SK-N-SH (cell line): ENCODE results near the gene UNC13B. TPM values are rescaled to one million over a fixed set of nuclear protein-coding genes. Genes with fewer than 3 reads are reported as not detected.

Experiments used
- CTCF ChIA-PET: fragments of 300-600, 350-600 bp; formaldehyde crosslinking; extraction: SDS; loops from one replicate; lab custom pipeline; 2021; lab: Yijun Ruan, JAX
- POLR2A ChIA-PET: fragments of 350-600 bp; sonication (Branson Sonifier 250); formaldehyde crosslinking; extraction: SDS; loops from one replicate; lab custom pipeline; 2020; ENCODE audit warnings: antibody characterized with exemption, inconsistent platforms; lab: Yijun Ruan, JAX
- DNase-seq: peaks from one replicate; pipeline ENCODE4 v3.0.0; 2012
- H2AFZ ChIP-seq: fragments of 200-600 bp; sonication (generic); 2 replicates; pipeline ENCODE4 v1.8.1; 2016; ENCODE audit warnings: antibody characterized with exemption, mild to moderate bottlenecking, low read depth
- H3F3A ChIP-seq: fragments of 200-600 bp; sonication (generic); replicated peaks from 2 replicates; pipeline ENCODE3; 2016; ENCODE audit warnings: antibody characterized with exemption, mild to moderate bottlenecking; ENCODE audit not compliant: insufficient read depth
- H3K27ac ChIP-seq, 2 experiments: fragments of 200-500 bp in 1 of 2; fragments of 200-600 bp in 1 of 2; sonication (Bioruptor generic) in 1 of 2; sonication (generic), shearing (Covaris generic) in 1 of 2; 2 replicates each; pipeline versions ENCODE4 v1.5.1 to v1.6.1; 2014 to 2016; ENCODE audit warnings: low read depth in 2 of 2, inconsistent platforms in 1 of 2, low read length in 1 of 2, mild to moderate bottlenecking in 1 of 2, mixed read lengths in 1 of 2
- H3K27me3 ChIP-seq: fragments of 200-600 bp; sonication (generic), shearing (Covaris generic); 2 replicates; pipeline ENCODE4 v1.6.1; 2016; ENCODE audit warnings: mixed run types; ENCODE audit not compliant: insufficient read depth
- H3K36me3 ChIP-seq, 2 experiments: fragments of 200-500 bp in 1 of 2; fragments of 200-600 bp in 1 of 2; sonication (Bioruptor generic) in 1 of 2; sonication (generic) in 1 of 2; replicated peaks in 1 of 2; 2 replicates each; pipeline versions ENCODE3 to v1.5.1; 2014 to 2016; ENCODE audit warnings: low read length in 1 of 2, mild to moderate bottlenecking in 1 of 2; ENCODE audit not compliant: insufficient read depth in 2 of 2, control insufficient read depth in 1 of 2
- H3K4me1 ChIP-seq, 2 experiments: fragments of 200-500 bp in 1 of 2; fragments of 200-600 bp in 1 of 2; sonication (Bioruptor generic) in 1 of 2; sonication (generic), shearing (Covaris generic) in 1 of 2; 2 replicates each; pipeline versions ENCODE4 v1.5.1 to v1.6.1; 2014 to 2016; ENCODE audit warnings: low read depth in 1 of 2, low read length in 1 of 2, mixed run types in 1 of 2; ENCODE audit not compliant: insufficient read depth in 2 of 2, control insufficient read depth in 1 of 2
- H3K4me2 ChIP-seq: fragments of 200-600 bp; sonication (generic), shearing (Covaris generic); 2 replicates; pipeline ENCODE4 v1.6.1; 2017; ENCODE audit warnings: mixed run types
- H3K4me3 ChIP-seq, 2 experiments: fragments of 200-500 bp in 1 of 2; fragments of 200-600 bp in 1 of 2; sonication (Bioruptor generic) in 1 of 2; sonication (generic), shearing (Covaris generic) in 1 of 2; 2 replicates each; pipeline versions ENCODE4 v1.5.1 to v1.8.1; 2014 to 2016; ENCODE audit warnings: low read depth in 2 of 2, inconsistent platforms in 1 of 2, low read length in 1 of 2, mild to moderate bottlenecking in 1 of 2, mixed read lengths in 1 of 2, moderate library complexity in 1 of 2
- H3K79me2 ChIP-seq: fragments of 200-600 bp; sonication (generic); 2 replicates; pipeline ENCODE4 v1.8.1; 2017; ENCODE audit warnings: mild to moderate bottlenecking; ENCODE audit not compliant: insufficient read depth
- H3K9ac ChIP-seq: fragments of 200-600 bp; sonication (generic); 2 replicates; pipeline ENCODE4 v1.6.1; 2017; ENCODE audit warnings: mixed run types
- H3K9me2 ChIP-seq: fragments of 200-600 bp; sonication (generic); 2 replicates; pipeline ENCODE4 v1.6.1; 2017; ENCODE audit warnings: mixed run types
- H3K9me3 ChIP-seq: fragments of 200-600 bp; sonication (generic); 2 replicates; pipeline ENCODE4 v1.6.1; 2017; ENCODE audit warnings: mixed run types, mild to moderate bottlenecking, moderate library complexity
- H4K20me1 ChIP-seq: fragments of 200-600 bp; sonication (generic); 2 replicates; pipeline ENCODE4 v1.6.1; 2017; ENCODE audit warnings: mild to moderate bottlenecking, mixed run types; ENCODE audit not compliant: insufficient read depth
- CHD2 ChIP-seq: fragments of 150-350 bp; IDR thresholded peaks from 2 replicates; pipeline ENCODE4 v1.6.1; 2018; ENCODE audit warnings: low read length; ENCODE audit not compliant: partially characterized antibody
- EP300 ChIP-seq, 2 experiments: IDR thresholded peaks; 2 replicates each; pipeline versions ENCODE4 v1.4.0 to v1.6.1; 2012; ENCODE audit warnings: borderline replicate concordance in 1 of 2, low read depth in 1 of 2, low read length in 1 of 2
- FOXM1 ChIP-seq: IDR thresholded peaks from 2 replicates; pipeline ENCODE4 v1.4.0; 2012; ENCODE audit warnings: low read depth, mild to moderate bottlenecking
- GATA2 ChIP-seq: sonication (generic); formaldehyde crosslinking; IDR thresholded peaks from 2 replicates; pipeline ENCODE4 v1.5.0; 2020; ENCODE audit warnings: mild to moderate bottlenecking, missing genetic modification reagents
- MEF2A ChIP-seq: IDR thresholded peaks from 2 replicates; pipeline ENCODE4 v1.4.0; 2012; ENCODE audit warnings: low read depth, borderline replicate concordance
- PBX3 ChIP-seq: IDR thresholded peaks from 2 replicates; pipeline ENCODE4; 2012
- POLR2AphosphoS5 ChIP-seq: IDR thresholded peaks from 2 replicates; pipeline ENCODE4 v1.6.1; 2012; ENCODE audit warnings: low read depth, low read length
- RCOR1 ChIP-seq: fragments of 150-350 bp; IDR thresholded peaks from 2 replicates; pipeline ENCODE4 v1.6.1; 2017; ENCODE audit warnings: antibody characterized with exemption, low read length
- RFX5 ChIP-seq: IDR thresholded peaks from 2 replicates; pipeline ENCODE4 v1.6.1; 2012; ENCODE audit warnings: mild to moderate bottlenecking, improper control_type of control experiment, low read length
- SMC3 ChIP-seq: IDR thresholded peaks from 2 replicates; pipeline ENCODE4 v1.6.1; 2012; ENCODE audit warnings: low read depth, low read length, improper control_type of control experiment
- TAF1 ChIP-seq: IDR thresholded peaks from 2 replicates; pipeline ENCODE4 v1.6.1; 2012; ENCODE audit warnings: low read depth, mild to moderate bottlenecking, low read length, moderate library complexity, borderline replicate concordance
- USF2 ChIP-seq: fragments of 150-350 bp; IDR thresholded peaks from 2 replicates; pipeline ENCODE4 v1.6.1; 2017; ENCODE audit warnings: antibody characterized with exemption, low read length, low read depth, borderline replicate concordance
- YY1 ChIP-seq: IDR thresholded peaks from 2 replicates; pipeline ENCODE4 v1.4.0; 2012; ENCODE audit warnings: low read depth, mild to moderate bottlenecking
- WGBS: methylation state at CpG from one replicate; pipeline ENCODE4 v1.1.6; 2017; ENCODE audit warnings: low lambda C conversion rate; 5-methylcytosine and 5-hydroxymethylcytosine counted together
- polyA plus RNA-seq, 3 experiments: library from polyadenylated mRNA; depleted of rRNA; stranded (reverse); fragments of >200 nt; gene quantifications; 2 replicates each; pipeline ENCODE4 v1.2.3, GENCODE V29; 2012
- TF ChIP-seq, protein P1 (sequence below): IDR thresholded peaks from 2 replicates; pipeline ENCODE4 v1.4.0; 2012; ENCODE audit warnings: low read depth, borderline replicate concordance

UNC13B gene
- polyA plus RNA-seq, 1 of the 3 experiments (the other 2 are of a cell fraction): 8.1 TPM

DNA sequence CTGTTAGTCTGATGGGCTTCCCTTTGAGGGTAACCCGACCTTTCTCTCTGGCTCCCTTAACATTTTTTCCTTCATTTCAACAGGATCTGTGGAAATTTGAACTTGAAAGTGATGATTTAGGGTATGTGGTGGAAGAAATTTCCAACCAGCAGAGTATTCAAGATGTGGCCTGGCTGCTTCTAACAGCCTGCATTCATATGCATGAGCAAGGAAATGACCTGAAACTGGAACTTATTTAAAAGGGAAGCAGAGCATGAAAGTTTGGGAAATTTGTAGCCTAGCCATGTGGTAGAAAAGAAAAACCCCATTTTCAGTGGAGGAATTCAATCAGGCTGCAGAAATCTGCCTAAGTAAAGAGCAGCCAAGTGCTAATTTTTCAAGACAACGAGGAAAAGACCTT is 41.7 kb downstream of the UNC13B start (continued):
- no peak for TF ChIP-seq PBX3
- TF ChIP-seq, all 33 proteins: peak for 0

- H3K27me3 ChIP-seq: no peaks in the 10 kb centered on the region
- 14% methylated on average over 1 of the region's 1 CpG for WGBS
- no peak for TF ChIP-seq FOXM1
- TF ChIP-seq TAF1: no peak
- no peak for TF ChIP-seq MEF2A
- no peak for TF ChIP-seq RCOR1
- no peak overlapping the region for H3K27ac ChIP-seq
- H3K4me3 ChIP-seq: no peak overlapping the region
- H3F3A ChIP-seq: no peaks in the 10 kb centered on the region
- ChIA-PET POLR2A (no interaction called here), CTCF (no interaction called here)
- DNase-seq: no peak
- H3K79me2 ChIP-seq: no peaks in the 10 kb centered on the region
- H3K36me3 ChIP-seq: no peaks in the 10 kb centered on the region
- H3K4me1 ChIP-seq: no peaks in the 10 kb centered on the region
- H2AFZ ChIP-seq: no peak overlapping the region
- no peaks in the 10 kb centered on the region for H4K20me1 ChIP-seq
- no peak overlapping the region for H3K9ac ChIP-seq
- H3K9me3 ChIP-seq: no peaks in the 10 kb centered on the region
- H3K4me2 ChIP-seq: no peak overlapping the region
- no peaks in the 10 kb centered on the region for H3K9me2 ChIP-seq
Observed at GRCh38 chr9:35205340-35205739, 43.5 kb downstream of the UNC13B start.

- CTCF ChIA-PET: interaction anchor here (1.8 kb wide), 1 partner anchor 95 kb away, joined by 4 read pairs; no protein-coding TSS in a partner anchor
- Histone ChIP-seq H3F3A (no peaks in the 10 kb centered on the region), H3K9ac (no peak overlapping the region), H3K4me2 (no peak overlapping the region), H3K27ac (no peak overlapping the region), H3K4me3 (no peak overlapping the region), H4K20me1 (no peaks in the 10 kb centered on the region), H3K4me1 (no peaks in the 10 kb centered on the region), H3K9me2 (0 out of 2 replicates have a peak, but pooled peaks cover 4% of the 10 kb centered on the region), H3K9me3 (no peaks in the 10 kb centered on the region), H3K27me3 (no peaks in the 10 kb centered on the region), H3K79me2 (no peaks in the 10 kb centered on the region; the same call in 1 of the 2 replicates), H3K36me3 (no peaks in the 10 kb centered on the region), H2AFZ (no peak overlapping the region)
- TF ChIP-seq MEF2A (no peak), YY1 (no peak), RFX5 (no peak)
- POLR2A ChIA-PET: no interaction called here
- 84% methylated on average over 4 of the region's 4 CpGs for WGBS
- DNase-seq: no peak
Observed at GRCh38 chr9:35211854-35212253, 50.0 kb downstream of the UNC13B start.

GRCh38 chr9:35220659-35221338 is 59.0 kb downstream of the UNC13B start:
- H4K20me1 ChIP-seq: no peaks in the 10 kb centered on the region
- WGBS: 80% methylated on average over 6 of the region's 6 CpGs
- no peaks in the 10 kb centered on the region for H3K79me2 ChIP-seq
- DNase-seq: no peak
- H3K9me3 ChIP-seq: no peaks in the 10 kb centered on the region
- no peaks in the 10 kb centered on the region for H3K9me2 ChIP-seq
- H3K4me2 ChIP-seq: no peak overlapping the region
- H3K27ac ChIP-seq: no peak overlapping the region
- CTCF ChIA-PET: no interaction called here
- H3K9ac ChIP-seq: no peak overlapping the region
- H3K4me1 ChIP-seq: no peaks in the 10 kb centered on the region
- no peaks in the 10 kb centered on the region for H3K27me3 ChIP-seq
- no peak overlapping the region for H2AFZ ChIP-seq
- no peaks in the 10 kb centered on the region for H3F3A ChIP-seq
- no peaks in the 10 kb centered on the region for H3K36me3 ChIP-seq
- H3K4me3 ChIP-seq: no peak overlapping the region
- POLR2A ChIA-PET: no interaction called here
- TF ChIP-seq PBX3 (no peak), POLR2AphosphoS5 (no peak), USF2 (no peak), CHD2 (no peak), GATA2 (CRISPR knock-in tag) (no peak), RFX5 (no peak), EP300 (IDR thresholded peaks at IDR 0.05; ENCODE audit: borderline replicate concordance in 1 of 2, low read depth in 1 of 2, low read length in 1 of 2) (no peak), FOXM1 (no peak), SMC3 (no peak)
- TF ChIP-seq, protein P1, sequence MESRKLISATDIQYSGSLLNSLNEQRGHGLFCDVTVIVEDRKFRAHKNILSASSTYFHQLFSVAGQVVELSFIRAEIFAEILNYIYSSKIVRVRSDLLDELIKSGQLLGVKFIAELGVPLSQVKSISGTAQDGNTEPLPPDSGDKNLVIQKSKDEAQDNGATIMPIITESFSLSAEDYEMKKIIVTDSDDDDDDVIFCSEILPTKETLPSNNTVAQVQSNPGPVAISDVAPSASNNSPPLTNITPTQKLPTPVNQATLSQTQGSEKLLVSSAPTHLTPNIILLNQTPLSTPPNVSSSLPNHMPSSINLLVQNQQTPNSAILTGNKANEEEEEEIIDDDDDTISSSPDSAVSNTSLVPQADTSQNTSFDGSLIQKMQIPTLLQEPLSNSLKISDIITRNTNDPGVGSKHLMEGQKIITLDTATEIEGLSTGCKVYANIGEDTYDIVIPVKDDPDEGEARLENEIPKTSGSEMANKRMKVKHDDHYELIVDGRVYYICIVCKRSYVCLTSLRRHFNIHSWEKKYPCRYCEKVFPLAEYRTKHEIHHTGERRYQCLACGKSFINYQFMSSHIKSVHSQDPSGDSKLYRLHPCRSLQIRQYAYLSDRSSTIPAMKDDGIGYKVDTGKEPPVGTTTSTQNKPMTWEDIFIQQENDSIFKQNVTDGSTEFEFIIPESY: no peak
